A673 (cell line): ENCODE data around the gene TMC3. TPM values are rescaled to one million over a fixed set of nuclear protein-coding genes. Genes with fewer than 3 reads are reported as not detected.
A peak's percentile ranks its signal among the peaks of the same experiment; 100 is the strongest.

Experiments used
- BruUV-seq: library from RNA; stranded (reverse); fragments of 400-500 nt; replicated peaks from 2 replicates; lab custom pipeline; 2021; lab: Mats Ljungman, UMichigan
- CTCF ChIA-PET: fragments of 300-600 bp; sonication (Branson Sonifier 250); formaldehyde crosslinking; loops from one replicate; lab custom pipeline; 2022; ENCODE audit warnings: antibody characterized with exemption; lab: Charles Lee
- POLR2A ChIA-PET: fragments of 300-600 bp; sonication (Branson Sonifier 250); formaldehyde crosslinking; loops from one replicate; lab custom pipeline; 2022; ENCODE audit warnings: antibody characterized with exemption; ENCODE audit not compliant: low non-redundant PET; lab: Charles Lee
- DNase-seq: peaks from one replicate; pipeline ENCODE4 v3.0.0-alpha.2; 2015; ENCODE audit warnings: low spot score
- H3K27ac ChIP-seq: fragments of 200-600 bp; sonication (generic); 2 replicates; pipeline ENCODE4 v1.5.1; 2016; ENCODE audit warnings: mixed run types, low read depth, mild to moderate bottlenecking, mixed read lengths, antibody characterized with exemption, low read length; ENCODE audit not compliant: poor library complexity, severe bottlenecking
- H3K27me3 ChIP-seq: fragments of 200-600 bp; sonication (generic); replicated peaks from 2 replicates; pipeline ENCODE4 v1.6.1; 2017; ENCODE audit warnings: mixed run types, low read depth, mild to moderate bottlenecking, mixed read lengths, antibody characterized with exemption, low read length; ENCODE audit not compliant: insufficient read depth, poor library complexity
- H3K36me3 ChIP-seq: fragments of 200-600 bp; sonication (generic); 2 replicates; pipeline ENCODE4 v1.6.1; 2016; ENCODE audit warnings: mixed run types, mild to moderate bottlenecking, mixed read lengths, antibody characterized with exemption, low read length; ENCODE audit not compliant: insufficient read depth, poor library complexity, severe bottlenecking
- H3K4me1 ChIP-seq: fragments of 200-600 bp; sonication (generic); 2 replicates; pipeline ENCODE4 v1.6.1; 2017; ENCODE audit warnings: mixed run types, mild to moderate bottlenecking, mixed read lengths, antibody characterized with exemption, low read length; ENCODE audit not compliant: insufficient read depth, poor library complexity, severe bottlenecking
- H3K4me3 ChIP-seq: fragments of 200-600 bp; sonication (generic); 2 replicates; pipeline ENCODE4 v1.5.1; 2016; ENCODE audit warnings: low read depth, mixed run types, mild to moderate bottlenecking, mixed read lengths, low read length; ENCODE audit not compliant: poor library complexity, severe bottlenecking
- H3K9me3 ChIP-seq: fragments of 200-600 bp; sonication (generic); 2 replicates; pipeline ENCODE4 v1.6.1; 2016; ENCODE audit warnings: mixed run types, low read depth, mild to moderate bottlenecking, mixed read lengths, antibody characterized with exemption, low read length; ENCODE audit not compliant: poor library complexity, severe bottlenecking
- CTCF ChIP-seq: fragments of 300-800, 200-600 bp; sonication (generic); conservative IDR thresholded peaks from 2 replicates; pipeline ENCODE4 v1.5.1; 2017; ENCODE audit warnings: low read depth, mild to moderate bottlenecking, antibody characterized with exemption, low read length, moderate library complexity, mixed read lengths
- EZH2 ChIP-seq: fragments of 200-600 bp; sonication (generic); IDR thresholded peaks from 2 replicates; pipeline ENCODE4 v1.6.1; 2017; ENCODE audit warnings: borderline replicate concordance, low read depth, mild to moderate bottlenecking, mixed read lengths, antibody characterized with exemption, low read length; ENCODE audit not compliant: poor library complexity, severe bottlenecking
- intact Hi-C: fragments of 100-400 bp; cut with micrococcal nuclease; formaldehyde crosslinking; loops from one replicate; pipeline ENCODE4 v1.10.0; 2022; ENCODE audit not compliant: unreplicated experiment
- total RNA-seq: library from RNA; stranded (reverse); gene quantifications from 2 replicates; pipeline ENCODE4 v1.2.3, GENCODE V29; 2021

Gene TMC3
- total RNA-seq, 1 experiment from 2014 or later: not detected

GRCh38 chr15:81326466-81327212 lies 47.4 kb downstream of the TMC3 start:
- Histone ChIP-seq H3K36me3 (no peaks in the 10 kb centered on the region), H3K4me3 (no peak overlapping the region), H3K9me3 (no peaks in the 10 kb centered on the region), H3K27me3 (no peaks in the 10 kb centered on the region), H3K4me1 (no peaks in the 10 kb centered on the region), H3K27ac (no peak overlapping the region)
- no TSS peak for BruUV-seq
- TF ChIP-seq EZH2: no peak
- CTCF ChIA-PET: no interaction called here
- POLR2A ChIA-PET: no interaction called here
- no peak for DNase-seq
- intact Hi-C loops: no loop called here

GRCh38 chr15:81323944-81324881 lies 49.8 kb downstream of the TMC3 start, which contains the start of gene STARD5:
Gene STARD5, minus strand, starts transcription at chr15:81324141. Its CDS starts 42 bp downstream, at chr15:81324099.
- ChIA-PET CTCF (interaction anchor here (1.2 kb wide), 1 partner anchor 58 kb away, joined by 6 read pairs; no protein-coding TSS in a partner anchor), POLR2A (interaction anchor here (0.7 kb wide), 1 partner anchor 1148 kb away, joined by 5 read pairs; no protein-coding TSS in a partner anchor)
- Histone ChIP-seq H3K27me3 (no peaks in the 10 kb centered on the region), H3K9me3 (no peaks in the 10 kb centered on the region), H3K4me3 (peak within 1 kb of the TSS; percentile 54), H3K36me3 (no peaks in the 10 kb centered on the region), H3K4me1 (no peaks in the 10 kb centered on the region), H3K27ac (no peak within 1 kb of the TSS)
- no TSS peak for BruUV-seq
- DNase-seq: peak; percentile 97
- intact Hi-C loops: loop anchor here (5.0 kb wide), 1 partner anchor 47 kb away; no protein-coding TSS in a partner anchor
- TF ChIP-seq EZH2 (no peak), CTCF (no peak)

- ChIA-PET POLR2A (interaction anchor here (0.7 kb wide), 1 partner anchor 1149 kb away, joined by 5 read pairs; no protein-coding TSS in a partner anchor), CTCF (interaction anchor here (1.2 kb wide), 1 partner anchor 57 kb away, joined by 6 read pairs; no protein-coding TSS in a partner anchor)
- Histone ChIP-seq H3K4me1 (no peaks in the 10 kb centered on the region), H3K27ac (no peak overlapping the region), H3K36me3 (no peaks in the 10 kb centered on the region), H3K27me3 (no peaks in the 10 kb centered on the region), H3K9me3 (no peaks in the 10 kb centered on the region), H3K4me3 (peak overlapping the region; percentile 54)
- DNase-seq: no peak
- no peak for TF ChIP-seq EZH2
- no peak for TF ChIP-seq CTCF
- intact Hi-C loops: loop anchor here (5.0 kb wide), 1 partner anchor 46 kb away; no protein-coding TSS in a partner anchor
- TSS peak; percentile 74 for BruUV-seq
These were observed 50.5 kb downstream of the TMC3 start for GRCh38 chr15:81323559-81323943.
